ENCODE measurements around the gene PSMC6. TPM values are rescaled to one million over a fixed set of nuclear protein-coding genes. Genes with fewer than 3 reads are reported as not detected.
A peak's percentile ranks its signal among the peaks of the same experiment; 100 is the strongest.

PSMC6 gene
- total and polyA plus RNA-seq, 2 of the 13 experiments (the other 11 are each of a cell fraction or from before 2014, with no cell fraction given) = 90.0 to 210 TPM

DNA sequence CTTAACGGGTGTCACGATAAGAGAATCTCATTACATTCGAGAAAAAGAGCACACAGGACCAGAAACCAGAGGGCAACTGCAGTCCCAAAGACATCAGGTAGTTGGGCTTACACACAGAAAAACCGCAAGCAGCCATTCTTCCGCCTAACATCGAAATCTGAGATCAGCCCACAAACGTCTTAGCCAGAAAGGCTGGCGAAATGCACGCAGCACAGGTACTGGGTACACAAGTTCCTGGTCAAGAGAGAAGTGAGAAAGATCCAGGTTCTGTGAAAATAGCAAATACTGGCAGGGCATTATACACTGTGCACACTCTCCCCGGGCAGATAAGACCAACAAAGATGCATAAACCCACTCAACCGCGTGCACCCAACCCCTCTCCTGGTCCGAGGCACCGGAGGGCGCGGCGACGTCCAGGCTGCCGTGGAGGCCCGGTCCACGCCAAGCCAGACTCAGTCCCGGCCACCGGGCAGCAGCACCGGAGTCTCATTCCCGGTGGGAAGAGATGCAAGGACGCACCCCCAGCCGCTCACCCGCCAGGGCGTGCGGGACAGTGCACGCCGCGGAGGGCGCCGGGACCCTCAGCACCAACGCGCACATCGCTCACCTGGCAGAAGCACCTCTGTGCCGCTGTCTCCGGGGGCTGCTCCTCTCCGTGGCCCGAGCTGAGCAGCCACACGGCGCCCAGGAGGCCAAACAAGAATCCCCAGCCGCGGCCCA is 12.1 kb upstream of the PSMC6 start (continued):
- TF ChIP-seq, protein P1, sequence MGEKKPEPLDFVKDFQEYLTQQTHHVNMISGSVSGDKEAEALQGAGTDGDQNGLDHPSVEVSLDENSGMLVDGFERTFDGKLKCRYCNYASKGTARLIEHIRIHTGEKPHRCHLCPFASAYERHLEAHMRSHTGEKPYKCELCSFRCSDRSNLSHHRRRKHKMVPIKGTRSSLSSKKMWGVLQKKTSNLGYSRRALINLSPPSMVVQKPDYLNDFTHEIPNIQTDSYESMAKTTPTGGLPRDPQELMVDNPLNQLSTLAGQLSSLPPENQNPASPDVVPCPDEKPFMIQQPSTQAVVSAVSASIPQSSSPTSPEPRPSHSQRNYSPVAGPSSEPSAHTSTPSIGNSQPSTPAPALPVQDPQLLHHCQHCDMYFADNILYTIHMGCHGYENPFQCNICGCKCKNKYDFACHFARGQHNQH (CRISPR knock-in tag; IDR thresholded peaks at IDR 0.05) = no peak
- TF ChIP-seq ZNF343 (CRISPR knock-in tag; IDR thresholded peaks at IDR 0.05) (0 out of 2 replicates have a peak, but pooled peaks have one; percentile 70), FOXK2 (IDR thresholded peaks at IDR 0.05) (no peak), ZNF747 (CRISPR knock-in tag; IDR thresholded peaks at IDR 0.05; ENCODE audit: borderline replicate concordance) (peak; percentile 19; the same call in 1 of the 2 replicates), SALL2 (CRISPR knock-in tag; IDR thresholded peaks at IDR 0.05) (no peak), FOXK1 (CRISPR knock-in tag; IDR thresholded peaks at IDR 0.05; ENCODE audit: borderline replicate concordance, low read depth) (peak; percentile 11; the same call in 1 of the 2 replicates), ZNF326 (CRISPR knock-in tag; IDR thresholded peaks at IDR 0.05; ENCODE audit: borderline replicate concordance) (no peak), ZNF331 (CRISPR knock-in tag; IDR thresholded peaks at IDR 0.05) (0 out of 2 replicates have a peak, but pooled peaks have one; percentile 20), HOXA5 (CRISPR knock-in tag; IDR thresholded peaks at IDR 0.05) (no peak; the same call in 1 of the 2 replicates), ZNF550 (CRISPR knock-in tag; IDR thresholded peaks at IDR 0.05; ENCODE audit: borderline replicate concordance) (peak; percentile 59; the same call in 1 of the 2 replicates), ZSCAN20 (CRISPR knock-in tag; IDR thresholded peaks at IDR 0.05; ENCODE audit: borderline replicate concordance) (no peak), NBN (conservative IDR thresholded peaks at IDR 0.05) (no peak), HMG20A (CRISPR knock-in tag; IDR thresholded peaks at IDR 0.05; ENCODE audit: borderline replicate concordance) (no peak), ZNF773 (CRISPR knock-in tag; IDR thresholded peaks at IDR 0.05; ENCODE audit: borderline replicate concordance) (no peak; the same call in 1 of the 2 replicates), SATB2 (CRISPR knock-in tag; IDR thresholded peaks at IDR 0.05) (no peak), CEBPB (IDR thresholded peaks at IDR 0.05; ENCODE audit: borderline replicate concordance, low read depth, low read length) (no peak), NR1H2 (CRISPR knock-in tag; IDR thresholded peaks at IDR 0.05; ENCODE audit: borderline replicate concordance, low read depth) (0 out of 2 replicates have a peak, but pooled peaks have one; percentile 68)
- TF ChIP-seq, protein P2, sequence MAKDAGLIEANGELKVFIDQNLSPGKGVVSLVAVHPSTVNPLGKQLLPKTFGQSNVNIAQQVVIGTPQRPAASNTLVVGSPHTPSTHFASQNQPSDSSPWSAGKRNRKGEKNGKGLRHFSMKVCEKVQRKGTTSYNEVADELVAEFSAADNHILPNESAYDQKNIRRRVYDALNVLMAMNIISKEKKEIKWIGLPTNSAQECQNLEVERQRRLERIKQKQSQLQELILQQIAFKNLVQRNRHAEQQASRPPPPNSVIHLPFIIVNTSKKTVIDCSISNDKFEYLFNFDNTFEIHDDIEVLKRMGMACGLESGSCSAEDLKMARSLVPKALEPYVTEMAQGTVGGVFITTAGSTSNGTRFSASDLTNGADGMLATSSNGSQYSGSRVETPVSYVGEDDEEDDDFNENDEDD (CRISPR knock-in tag; IDR thresholded peaks at IDR 0.05; ENCODE audit: borderline replicate concordance) = no peak
- TF ChIP-seq, protein P3, sequence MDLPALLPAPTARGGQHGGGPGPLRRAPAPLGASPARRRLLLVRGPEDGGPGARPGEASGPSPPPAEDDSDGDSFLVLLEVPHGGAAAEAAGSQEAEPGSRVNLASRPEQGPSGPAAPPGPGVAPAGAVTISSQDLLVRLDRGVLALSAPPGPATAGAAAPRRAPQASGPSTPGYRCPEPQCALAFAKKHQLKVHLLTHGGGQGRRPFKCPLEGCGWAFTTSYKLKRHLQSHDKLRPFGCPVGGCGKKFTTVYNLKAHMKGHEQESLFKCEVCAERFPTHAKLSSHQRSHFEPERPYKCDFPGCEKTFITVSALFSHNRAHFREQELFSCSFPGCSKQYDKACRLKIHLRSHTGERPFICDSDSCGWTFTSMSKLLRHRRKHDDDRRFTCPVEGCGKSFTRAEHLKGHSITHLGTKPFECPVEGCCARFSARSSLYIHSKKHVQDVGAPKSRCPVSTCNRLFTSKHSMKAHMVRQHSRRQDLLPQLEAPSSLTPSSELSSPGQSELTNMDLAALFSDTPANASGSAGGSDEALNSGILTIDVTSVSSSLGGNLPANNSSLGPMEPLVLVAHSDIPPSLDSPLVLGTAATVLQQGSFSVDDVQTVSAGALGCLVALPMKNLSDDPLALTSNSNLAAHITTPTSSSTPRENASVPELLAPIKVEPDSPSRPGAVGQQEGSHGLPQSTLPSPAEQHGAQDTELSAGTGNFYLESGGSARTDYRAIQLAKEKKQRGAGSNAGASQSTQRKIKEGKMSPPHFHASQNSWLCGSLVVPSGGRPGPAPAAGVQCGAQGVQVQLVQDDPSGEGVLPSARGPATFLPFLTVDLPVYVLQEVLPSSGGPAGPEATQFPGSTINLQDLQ (CRISPR knock-in tag; IDR thresholded peaks at IDR 0.05) = no peak; the same call in 1 of the 2 replicates
- TF ChIP-seq, protein P4, sequence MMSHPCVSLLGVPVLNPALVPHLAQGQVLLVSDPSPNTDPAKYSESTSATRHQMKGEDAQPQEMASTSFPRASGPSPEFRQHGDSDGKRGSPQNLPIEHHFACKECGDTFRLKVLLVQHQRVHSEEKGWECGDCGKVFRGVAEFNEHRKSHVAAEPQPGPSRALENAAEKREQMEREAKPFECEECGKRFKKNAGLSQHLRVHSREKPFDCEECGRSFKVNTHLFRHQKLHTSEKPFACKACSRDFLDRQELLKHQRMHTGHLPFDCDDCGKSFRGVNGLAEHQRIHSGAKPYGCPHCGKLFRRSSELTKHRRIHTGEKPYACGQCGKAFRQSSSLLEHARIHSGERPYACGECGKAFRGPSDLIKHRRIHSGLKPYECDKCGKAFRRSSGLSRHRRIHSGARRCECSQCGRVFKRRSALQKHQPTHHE (CRISPR knock-in tag; IDR thresholded peaks at IDR 0.05; ENCODE audit: borderline replicate concordance) = no peak
- TF ChIP-seq, protein P5, sequence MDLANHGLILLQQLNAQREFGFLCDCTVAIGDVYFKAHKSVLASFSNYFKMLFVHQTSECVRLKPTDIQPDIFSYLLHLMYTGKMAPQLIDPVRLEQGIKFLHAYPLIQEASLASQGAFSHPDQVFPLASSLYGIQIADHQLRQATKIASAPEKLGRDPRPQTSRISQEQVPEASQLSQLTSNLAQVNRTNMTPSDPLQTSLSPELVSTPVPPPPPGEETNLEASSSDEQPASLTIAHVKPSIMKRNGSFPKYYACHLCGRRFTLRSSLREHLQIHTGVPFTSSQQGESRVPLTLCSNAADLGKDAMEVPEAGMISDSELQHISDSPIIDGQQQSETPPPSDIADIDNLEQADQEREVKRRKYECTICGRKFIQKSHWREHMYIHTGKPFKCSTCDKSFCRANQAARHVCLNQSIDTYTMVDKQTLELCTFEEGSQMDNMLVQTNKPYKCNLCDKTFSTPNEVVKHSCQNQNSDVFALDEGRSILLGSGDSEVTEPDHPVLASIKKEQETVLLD (CRISPR knock-in tag; IDR thresholded peaks at IDR 0.05; ENCODE audit: low read depth) = no peak; the same call in 1 of the 2 replicates

Data from HepG2 (cell line).